Stimulated activated effector memory CD8-positive, alpha-beta T cell treated with anti-CD3 and anti-CD28 coated beads, Interleukin-12 subunit alpha, Interleukin-12 subunit beta, amount 100 ng/mL, for 72 hours (primary cell): Measurements from ENCODE around the gene FNDC4.
"Not testable (repeated sequence)": the region's sequence is repeated elsewhere in the genome, so short reads cannot be mapped to it uniquely, and the experiment has no call there.

Experiments used
- ATAC-seq: fragments of 150-1000 bp; cut with Tn5 transposase; 2 replicates; pipeline ENCODE4 v1.10.0; 2021
- DNase-seq, 2 donors: peaks; one replicate each; pipeline ENCODE4 v3.0.0; 2021 to 2022; ENCODE audit warnings: low spot score in 2 of 2
- H3K27ac Mint-ChIP-seq: one replicate; pipeline ENCODE4 v1.8.0; 2022; ENCODE audit warnings: mild to moderate bottlenecking, mixed read lengths
- H3K36me3 Mint-ChIP-seq: one replicate; pipeline ENCODE4 v1.8.0; 2022; ENCODE audit warnings: mild to moderate bottlenecking, mixed read lengths
- H3K4me1 Mint-ChIP-seq: one replicate; pipeline ENCODE4 v1.8.0; 2022; ENCODE audit warnings: mixed read lengths
- H3K4me3 Mint-ChIP-seq: one replicate; pipeline ENCODE4 v1.8.0; 2022; ENCODE audit warnings: mild to moderate bottlenecking, mixed read lengths
- H3K9me3 Mint-ChIP-seq: one replicate; pipeline ENCODE4 v1.8.0; 2022; ENCODE audit warnings: mixed read lengths

FNDC4 gene

GRCh38 chr2:27494944-27495554 lies at the start of gene FNDC4:
Gene FNDC4, minus strand, starts transcription at chr2:27495200. Its CDS starts 521 bp downstream, at chr2:27494679.
- H3K4me1 Mint-ChIP-seq: peaks cover 10% of the 10 kb centered on the region
- peak within 1 kb of the TSS; percentile 78 for H3K4me3 Mint-ChIP-seq
- peak within 1 kb of the TSS; percentile 54 for H3K27ac Mint-ChIP-seq
- DNase-seq: no peak
- no peaks in the 10 kb centered on the region for H3K9me3 Mint-ChIP-seq
- H3K36me3 Mint-ChIP-seq: no peaks in the 10 kb centered on the region
- peak; percentile 74 for ATAC-seq

- DNase-seq: no peak
- Mint-ChIP-seq H3K9me3 (no peaks in the 10 kb centered on the region), H3K27ac (no peak overlapping the region), H3K4me3 (no peak overlapping the region), H3K36me3 (no peaks in the 10 kb centered on the region), H3K4me1 (no peaks in the 10 kb centered on the region)
- no peak for ATAC-seq
Observed at GRCh38 chr2:27544143-27544821, 49.3 kb upstream of the FNDC4 start.

GRCh38 chr2:27539649-27540048 lies 44.6 kb upstream of the FNDC4 start:
- H3K9me3 Mint-ChIP-seq, DNase-seq, H3K4me1 Mint-ChIP-seq, H3K4me3 Mint-ChIP-seq, H3K27ac Mint-ChIP-seq, ATAC-seq, H3K36me3 Mint-ChIP-seq: not testable (repeated sequence)

GRCh38 chr2:27538839-27539450 lies 43.9 kb upstream of the FNDC4 start:
- H3K4me1 Mint-ChIP-seq, H3K27ac Mint-ChIP-seq, DNase-seq, H3K36me3 Mint-ChIP-seq, H3K4me3 Mint-ChIP-seq, H3K9me3 Mint-ChIP-seq, ATAC-seq: not testable (repeated sequence)

- H3K27ac Mint-ChIP-seq: no peak overlapping the region
- DNase-seq: no peak
- no peaks in the 10 kb centered on the region for H3K4me1 Mint-ChIP-seq
- no peak for ATAC-seq
- H3K9me3 Mint-ChIP-seq: no peaks in the 10 kb centered on the region
- H3K4me3 Mint-ChIP-seq: no peak overlapping the region
- no peaks in the 10 kb centered on the region for H3K36me3 Mint-ChIP-seq
Observed at GRCh38 chr2:27537287-27537686, 42.3 kb upstream of the FNDC4 start.

GRCh38 chr2:27531983-27532382 lies 37.0 kb upstream of the FNDC4 start:
- no peak for DNase-seq
- no peak for ATAC-seq
- H3K27ac Mint-ChIP-seq: no peak overlapping the region

GRCh38 chr2:27527182-27527581 lies 32.2 kb upstream of the FNDC4 start:
- no peaks in the 10 kb centered on the region for H3K9me3 Mint-ChIP-seq
- no peaks in the 10 kb centered on the region for H3K36me3 Mint-ChIP-seq
- no peak overlapping the region for H3K27ac Mint-ChIP-seq
- H3K4me1 Mint-ChIP-seq: no peaks in the 10 kb centered on the region
- DNase-seq (no peak), ATAC-seq (no peak)
- no peak overlapping the region for H3K4me3 Mint-ChIP-seq

More at GRCh38 chr2:27531983-27532382, 37.0 kb upstream of the FNDC4 start:
- no peaks in the 10 kb centered on the region for H3K9me3 Mint-ChIP-seq
- no peak overlapping the region for H3K4me3 Mint-ChIP-seq
- no peaks in the 10 kb centered on the region for H3K4me1 Mint-ChIP-seq
- H3K36me3 Mint-ChIP-seq: no peaks in the 10 kb centered on the region

GRCh38 chr2:27522400-27522945 lies 27.5 kb upstream of the FNDC4 start:
- Mint-ChIP-seq H3K4me3 (no peak overlapping the region), H3K36me3 (no peaks in the 10 kb centered on the region), H3K4me1 (no peaks in the 10 kb centered on the region), H3K27ac (no peak overlapping the region), H3K9me3 (no peaks in the 10 kb centered on the region)
- no peak for DNase-seq
- no peak for ATAC-seq

- no peak overlapping the region for H3K4me3 Mint-ChIP-seq
- H3K9me3 Mint-ChIP-seq: no peaks in the 10 kb centered on the region
Observed at GRCh38 chr2:27520316-27520715, 25.3 kb upstream of the FNDC4 start.

GRCh38 chr2:27518782-27519113 lies 23.7 kb upstream of the FNDC4 start:
- Mint-ChIP-seq H3K9me3 (no peaks in the 10 kb centered on the region), H3K4me1 (no peaks in the 10 kb centered on the region), H3K4me3 (no peak overlapping the region), H3K27ac (no peak overlapping the region), H3K36me3 (no peaks in the 10 kb centered on the region)
- DNase-seq: no peak
- no peak for ATAC-seq

More at GRCh38 chr2:27520316-27520715, 25.3 kb upstream of the FNDC4 start:
- Mint-ChIP-seq H3K4me1 (no peaks in the 10 kb centered on the region), H3K27ac (no peak overlapping the region), H3K36me3 (no peaks in the 10 kb centered on the region)
- DNase-seq (no peak), ATAC-seq (no peak)

GRCh38 chr2:27518113-27518781 lies 23.2 kb upstream of the FNDC4 start:
- Mint-ChIP-seq H3K27ac (no peak overlapping the region), H3K36me3 (no peaks in the 10 kb centered on the region), H3K4me3 (no peak overlapping the region), H3K9me3 (no peaks in the 10 kb centered on the region), H3K4me1 (no peaks in the 10 kb centered on the region)
- no peak for DNase-seq
- no peak for ATAC-seq

- no peaks in the 10 kb centered on the region for H3K9me3 Mint-ChIP-seq
- no peak overlapping the region for H3K4me3 Mint-ChIP-seq
- DNase-seq: no peak
- H3K36me3 Mint-ChIP-seq: no peaks in the 10 kb centered on the region
- no peak overlapping the region for H3K27ac Mint-ChIP-seq
- no peaks in the 10 kb centered on the region for H3K4me1 Mint-ChIP-seq
- ATAC-seq: no peak
Observed at GRCh38 chr2:27509326-27509725, 14.3 kb upstream of the FNDC4 start.

GRCh38 chr2:27507293-27507692 lies 12.3 kb upstream of the FNDC4 start:
- Mint-ChIP-seq H3K36me3 (no peaks in the 10 kb centered on the region), H3K4me3 (no peak overlapping the region), H3K4me1 (no peaks in the 10 kb centered on the region), H3K27ac (no peak overlapping the region), H3K9me3 (no peaks in the 10 kb centered on the region)
- DNase-seq (no peak), ATAC-seq (no peak)

- DNase-seq (no peak), ATAC-seq (no peak)
- no peak overlapping the region for H3K4me3 Mint-ChIP-seq
- H3K27ac Mint-ChIP-seq: no peak overlapping the region
- H3K36me3 Mint-ChIP-seq: no peaks in the 10 kb centered on the region
- no peaks in the 10 kb centered on the region for H3K4me1 Mint-ChIP-seq
- no peaks in the 10 kb centered on the region for H3K9me3 Mint-ChIP-seq
Observed at GRCh38 chr2:27506587-27506986, 11.6 kb upstream of the FNDC4 start.

GRCh38 chr2:27502142-27502541 lies 7.1 kb upstream of the FNDC4 start:
- Mint-ChIP-seq H3K27ac (no peak overlapping the region), H3K4me1 (no peaks in the 10 kb centered on the region), H3K9me3 (no peaks in the 10 kb centered on the region), H3K4me3 (no peak overlapping the region), H3K36me3 (no peaks in the 10 kb centered on the region)
- no peak for ATAC-seq
- no peak for DNase-seq
